Panc1 (cell line): Measurements from ENCODE around the gene PDCL3.

Experiments used
- POLR2AphosphoS5 ChIP-seq: IDR thresholded peaks from 2 replicates; pipeline ENCODE4 v1.6.1; 2012; ENCODE audit warnings: mild to moderate bottlenecking, low read depth, low read length, moderate library complexity
- SIN3A ChIP-seq: IDR thresholded peaks from 2 replicates; pipeline ENCODE4 v1.6.1; 2012; ENCODE audit warnings: low read depth, mild to moderate bottlenecking, low read length, moderate library complexity, borderline replicate concordance; ENCODE audit not compliant: insufficient read depth
- TCF7L2 ChIP-seq: IDR thresholded peaks from 2 replicates; pipeline ENCODE4 v1.6.1; 2011; ENCODE audit warnings: mild to moderate bottlenecking, low read depth, low read length, inconsistent platforms
- TF ChIP-seq, protein P1 (sequence below), 2 experiments: IDR thresholded peaks; 2 replicates each; pipeline ENCODE4 v1.6.1; 2011 to 2012; ENCODE audit warnings: low read depth in 2 of 2, control low read depth in 1 of 2, low read length in 1 of 2, mild to moderate bottlenecking in 1 of 2, moderate library complexity in 1 of 2; ENCODE audit not compliant: insufficient read depth in 1 of 2
- TF ChIP-seq, protein P2 (sequence below): fragments of 450-650 bp; IDR thresholded peaks from 2 replicates; pipeline ENCODE4 v1.5.1; 2017; ENCODE audit warnings: mild to moderate bottlenecking

DNA sequence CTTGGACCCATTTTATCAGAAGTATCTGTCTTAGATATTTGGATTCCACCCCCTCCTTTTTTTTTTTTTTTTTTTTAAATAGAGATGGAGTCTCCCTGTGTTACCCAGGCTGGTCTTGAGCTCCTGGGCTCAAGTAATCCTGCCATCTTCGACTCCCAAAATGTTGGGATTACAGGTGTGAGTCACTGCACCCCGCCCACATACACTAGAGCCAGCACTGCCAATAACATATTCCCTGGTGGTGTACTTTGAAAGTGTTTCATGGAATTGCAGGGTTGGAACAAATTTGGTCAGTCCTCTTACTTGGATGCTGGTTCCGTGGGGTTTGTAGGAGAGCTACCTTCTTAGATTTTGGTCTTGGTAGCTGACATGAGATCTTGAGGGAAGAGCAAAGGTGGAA is 15.0 kb downstream of the PDCL3 start:
- TF ChIP-seq TCF7L2 (no peak), POLR2AphosphoS5 (no peak), SIN3A (no peak)
- TF ChIP-seq, protein P1, sequence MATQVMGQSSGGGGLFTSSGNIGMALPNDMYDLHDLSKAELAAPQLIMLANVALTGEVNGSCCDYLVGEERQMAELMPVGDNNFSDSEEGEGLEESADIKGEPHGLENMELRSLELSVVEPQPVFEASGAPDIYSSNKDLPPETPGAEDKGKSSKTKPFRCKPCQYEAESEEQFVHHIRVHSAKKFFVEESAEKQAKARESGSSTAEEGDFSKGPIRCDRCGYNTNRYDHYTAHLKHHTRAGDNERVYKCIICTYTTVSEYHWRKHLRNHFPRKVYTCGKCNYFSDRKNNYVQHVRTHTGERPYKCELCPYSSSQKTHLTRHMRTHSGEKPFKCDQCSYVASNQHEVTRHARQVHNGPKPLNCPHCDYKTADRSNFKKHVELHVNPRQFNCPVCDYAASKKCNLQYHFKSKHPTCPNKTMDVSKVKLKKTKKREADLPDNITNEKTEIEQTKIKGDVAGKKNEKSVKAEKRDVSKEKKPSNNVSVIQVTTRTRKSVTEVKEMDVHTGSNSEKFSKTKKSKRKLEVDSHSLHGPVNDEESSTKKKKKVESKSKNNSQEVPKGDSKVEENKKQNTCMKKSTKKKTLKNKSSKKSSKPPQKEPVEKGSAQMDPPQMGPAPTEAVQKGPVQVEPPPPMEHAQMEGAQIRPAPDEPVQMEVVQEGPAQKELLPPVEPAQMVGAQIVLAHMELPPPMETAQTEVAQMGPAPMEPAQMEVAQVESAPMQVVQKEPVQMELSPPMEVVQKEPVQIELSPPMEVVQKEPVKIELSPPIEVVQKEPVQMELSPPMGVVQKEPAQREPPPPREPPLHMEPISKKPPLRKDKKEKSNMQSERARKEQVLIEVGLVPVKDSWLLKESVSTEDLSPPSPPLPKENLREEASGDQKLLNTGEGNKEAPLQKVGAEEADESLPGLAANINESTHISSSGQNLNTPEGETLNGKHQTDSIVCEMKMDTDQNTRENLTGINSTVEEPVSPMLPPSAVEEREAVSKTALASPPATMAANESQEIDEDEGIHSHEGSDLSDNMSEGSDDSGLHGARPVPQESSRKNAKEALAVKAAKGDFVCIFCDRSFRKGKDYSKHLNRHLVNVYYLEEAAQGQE (IDR thresholded peaks at IDR 0.05; ENCODE audit: insufficient read depth in 1 of 2, low read depth in 2 of 2, low read length in 1 of 2), result no peak
- TF ChIP-seq, protein P2, sequence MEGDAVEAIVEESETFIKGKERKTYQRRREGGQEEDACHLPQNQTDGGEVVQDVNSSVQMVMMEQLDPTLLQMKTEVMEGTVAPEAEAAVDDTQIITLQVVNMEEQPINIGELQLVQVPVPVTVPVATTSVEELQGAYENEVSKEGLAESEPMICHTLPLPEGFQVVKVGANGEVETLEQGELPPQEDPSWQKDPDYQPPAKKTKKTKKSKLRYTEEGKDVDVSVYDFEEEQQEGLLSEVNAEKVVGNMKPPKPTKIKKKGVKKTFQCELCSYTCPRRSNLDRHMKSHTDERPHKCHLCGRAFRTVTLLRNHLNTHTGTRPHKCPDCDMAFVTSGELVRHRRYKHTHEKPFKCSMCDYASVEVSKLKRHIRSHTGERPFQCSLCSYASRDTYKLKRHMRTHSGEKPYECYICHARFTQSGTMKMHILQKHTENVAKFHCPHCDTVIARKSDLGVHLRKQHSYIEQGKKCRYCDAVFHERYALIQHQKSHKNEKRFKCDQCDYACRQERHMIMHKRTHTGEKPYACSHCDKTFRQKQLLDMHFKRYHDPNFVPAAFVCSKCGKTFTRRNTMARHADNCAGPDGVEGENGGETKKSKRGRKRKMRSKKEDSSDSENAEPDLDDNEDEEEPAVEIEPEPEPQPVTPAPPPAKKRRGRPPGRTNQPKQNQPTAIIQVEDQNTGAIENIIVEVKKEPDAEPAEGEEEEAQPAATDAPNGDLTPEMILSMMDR, result no peak
